Measurements from ENCODE around the gene TRRAP.
A peak's percentile ranks its signal among the peaks of the same experiment; 100 is the strongest.

Gene TRRAP

GRCh38 chr7:98956937-98957336 is 78.6 kb downstream of the TRRAP start:
- no peak for DNase-seq

DNA sequence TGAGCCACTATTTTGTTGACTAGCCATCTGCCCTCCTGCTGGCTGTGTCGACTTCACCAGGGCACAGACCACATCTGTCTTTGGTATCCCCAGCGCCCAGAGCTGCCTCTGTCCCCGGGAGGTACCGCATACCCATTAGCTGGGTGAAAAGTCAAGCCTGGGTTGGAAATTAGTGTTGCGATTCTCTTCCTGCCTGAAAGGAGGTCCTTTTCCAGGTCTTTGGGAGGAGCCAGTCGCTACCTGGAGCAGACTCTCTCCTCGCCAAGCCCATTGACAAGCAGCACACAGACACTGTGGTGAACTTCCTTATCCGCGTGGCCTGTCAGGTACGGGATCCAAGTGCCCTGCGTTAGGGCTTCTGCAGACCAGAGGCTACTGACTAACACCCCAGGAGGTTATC is 79.4 kb downstream of the TRRAP start:
- DNase-seq = no peak

DNA sequence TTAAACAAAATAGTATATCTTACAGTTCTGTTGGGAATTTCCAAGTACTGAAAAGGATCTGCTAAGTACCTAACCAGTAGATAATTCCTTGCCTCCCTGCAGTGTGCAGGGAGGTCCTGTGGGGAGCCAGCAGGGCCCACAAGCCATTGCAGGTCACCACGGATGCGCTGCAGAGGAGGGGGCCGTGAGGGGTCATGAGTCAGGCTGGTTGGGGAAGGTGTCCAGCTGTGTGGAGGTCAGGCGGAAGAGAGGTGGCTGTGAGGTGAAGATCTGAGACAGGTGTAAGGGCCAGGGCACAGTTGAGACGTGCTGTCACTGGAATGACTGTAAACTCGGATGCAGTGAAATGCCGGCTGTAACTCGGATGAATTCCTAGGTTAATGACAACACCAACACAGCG is 80.6 kb downstream of the TRRAP start:
- no peak for DNase-seq

DNA sequence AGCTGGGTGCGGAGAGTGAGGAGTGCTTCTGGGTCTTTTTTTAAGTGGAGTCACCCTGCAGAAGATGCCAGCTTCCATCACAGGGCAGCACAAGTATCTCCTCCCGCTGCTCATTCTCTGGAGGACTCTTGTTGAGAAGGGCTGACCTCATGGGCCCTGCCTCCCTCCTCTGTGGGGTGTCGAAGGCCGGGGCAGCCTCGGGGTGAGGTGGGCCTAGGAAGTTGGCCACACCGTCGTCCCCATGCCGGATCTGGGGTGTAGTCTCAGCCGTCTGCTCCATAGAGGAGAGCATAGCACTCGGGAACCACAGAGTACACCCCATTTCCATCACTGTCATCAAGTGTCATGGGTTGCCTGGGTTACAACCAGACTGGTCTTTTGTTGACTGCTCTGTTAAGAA is 85.0 kb downstream of the TRRAP start:
- DNase-seq = no peak

GRCh38 chr7:98964596-98964995 is 86.3 kb downstream of the TRRAP start:
- DNase-seq = no peak

- DNase-seq = no peak
Measured at GRCh38 chr7:98968621-98969020, 90.3 kb downstream of the TRRAP start.

DNA sequence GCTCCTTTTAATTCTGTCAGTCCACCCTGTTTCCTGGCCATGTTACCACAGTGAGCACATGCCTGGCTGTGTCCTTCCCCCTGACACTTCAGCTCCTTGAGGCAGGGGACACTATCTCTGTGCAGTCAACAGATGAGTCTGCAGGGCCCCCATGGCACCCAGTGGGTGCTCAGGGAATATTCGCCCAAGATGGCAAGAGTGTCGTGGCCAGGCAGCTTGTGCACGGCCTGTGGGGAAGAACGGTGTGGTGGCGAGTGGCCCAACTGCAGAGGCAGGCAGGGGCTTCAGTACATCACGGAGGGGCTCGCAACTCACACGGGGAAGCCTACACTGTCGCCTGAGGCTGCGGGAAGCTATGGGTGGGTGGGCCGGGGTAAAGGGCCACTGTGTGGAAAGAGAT is 91.1 kb downstream of the TRRAP start:
- DNase-seq = no peak

DNA sequence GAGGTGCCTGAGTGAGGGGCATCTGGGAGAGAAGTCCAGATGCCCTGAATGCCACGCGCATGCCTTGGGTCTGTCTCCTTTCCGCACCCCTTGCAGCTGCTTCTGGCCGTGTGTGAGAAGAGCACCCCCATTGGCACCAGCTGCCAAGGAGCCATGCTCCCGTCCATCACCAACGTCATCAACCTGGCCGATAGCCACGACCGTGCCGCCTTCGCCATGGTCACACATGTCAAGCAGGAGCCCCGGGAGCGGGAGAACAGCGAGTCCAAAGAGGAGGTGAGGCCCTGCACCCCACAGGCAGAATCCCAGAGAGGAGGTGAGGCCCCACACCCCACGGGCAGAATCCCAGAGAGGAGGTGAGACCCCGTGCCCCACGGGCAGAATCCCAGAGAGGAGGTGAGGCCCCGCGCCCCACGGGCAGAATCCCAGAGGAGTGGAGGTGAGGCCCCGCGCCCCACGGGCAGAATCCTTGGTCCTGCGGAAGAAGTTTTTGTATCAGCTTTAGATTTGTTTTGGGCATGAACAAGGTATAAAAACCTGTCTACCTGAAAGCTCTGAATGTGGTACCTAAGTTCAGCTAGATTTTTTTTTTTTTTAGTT is 91.8 kb downstream of the TRRAP start:
- DNase-seq = no peak

DNA sequence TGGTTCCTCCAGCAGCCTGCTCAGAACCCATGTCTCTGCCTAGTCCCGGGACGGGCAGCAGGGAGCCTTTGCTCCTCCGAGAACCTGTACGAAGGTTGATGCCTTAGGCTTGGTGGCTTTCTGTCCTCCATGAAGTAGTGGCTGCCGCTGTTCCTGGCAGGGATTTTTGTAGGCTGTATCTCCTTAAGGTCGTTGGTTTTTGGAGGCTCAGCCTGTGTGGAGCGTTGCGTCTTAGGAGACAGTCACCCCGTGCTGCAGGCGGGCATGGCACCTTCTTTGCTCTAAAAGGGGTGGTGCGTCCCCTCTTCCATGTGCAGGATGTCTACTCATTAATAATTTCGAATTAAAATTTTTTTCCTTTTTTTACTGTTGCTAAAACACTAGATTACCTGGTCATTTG is 92.5 kb downstream of the TRRAP start:
- DNase-seq = no peak

GRCh38 chr7:98974205-98974604 is 95.9 kb downstream of the TRRAP start:
- DNase-seq = no peak

DNA sequence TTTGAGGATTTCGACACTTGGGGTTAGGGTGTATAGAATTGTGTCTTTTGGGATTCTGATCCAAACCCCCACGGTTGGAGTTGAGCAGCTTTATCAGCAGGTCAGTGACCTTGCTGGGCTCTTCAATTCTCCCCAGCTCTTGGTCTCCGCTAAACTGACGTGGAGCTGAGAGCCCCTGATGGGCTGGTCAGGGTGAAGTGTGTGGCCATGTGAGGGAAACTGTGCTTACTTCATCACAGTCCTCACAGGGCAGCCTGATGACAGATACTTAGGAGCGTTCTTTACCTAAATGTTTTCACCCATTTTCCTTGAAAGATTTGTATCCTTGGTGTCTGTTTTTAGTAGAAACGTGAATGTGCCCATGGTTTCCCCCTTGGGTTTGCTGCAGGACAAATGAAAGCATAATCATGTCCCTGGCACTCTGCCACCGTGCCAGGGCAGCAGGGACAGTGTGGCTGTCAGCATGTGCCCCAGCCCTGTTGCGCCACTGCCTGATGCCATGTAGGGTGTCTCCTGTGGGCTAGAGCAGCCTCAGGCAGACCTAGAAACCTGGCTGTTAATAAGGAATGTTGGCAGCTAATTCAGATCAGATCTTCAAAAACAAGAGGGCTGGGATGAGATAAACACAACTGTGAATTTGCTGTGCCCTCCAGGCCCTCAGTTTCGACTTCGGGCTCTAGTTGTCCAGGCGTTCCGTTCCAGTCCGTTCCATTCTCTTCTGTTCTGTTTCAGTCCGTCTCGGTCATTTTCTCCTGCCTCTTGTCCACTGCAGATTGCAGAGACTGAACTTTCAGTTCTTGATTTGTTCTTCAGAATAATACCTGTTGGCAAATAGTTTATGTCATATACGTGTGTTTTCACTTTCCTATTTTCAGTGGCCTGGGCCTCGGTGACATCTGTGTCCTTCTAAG is 96.8 kb downstream of the TRRAP start:
- no peak for DNase-seq

DNA sequence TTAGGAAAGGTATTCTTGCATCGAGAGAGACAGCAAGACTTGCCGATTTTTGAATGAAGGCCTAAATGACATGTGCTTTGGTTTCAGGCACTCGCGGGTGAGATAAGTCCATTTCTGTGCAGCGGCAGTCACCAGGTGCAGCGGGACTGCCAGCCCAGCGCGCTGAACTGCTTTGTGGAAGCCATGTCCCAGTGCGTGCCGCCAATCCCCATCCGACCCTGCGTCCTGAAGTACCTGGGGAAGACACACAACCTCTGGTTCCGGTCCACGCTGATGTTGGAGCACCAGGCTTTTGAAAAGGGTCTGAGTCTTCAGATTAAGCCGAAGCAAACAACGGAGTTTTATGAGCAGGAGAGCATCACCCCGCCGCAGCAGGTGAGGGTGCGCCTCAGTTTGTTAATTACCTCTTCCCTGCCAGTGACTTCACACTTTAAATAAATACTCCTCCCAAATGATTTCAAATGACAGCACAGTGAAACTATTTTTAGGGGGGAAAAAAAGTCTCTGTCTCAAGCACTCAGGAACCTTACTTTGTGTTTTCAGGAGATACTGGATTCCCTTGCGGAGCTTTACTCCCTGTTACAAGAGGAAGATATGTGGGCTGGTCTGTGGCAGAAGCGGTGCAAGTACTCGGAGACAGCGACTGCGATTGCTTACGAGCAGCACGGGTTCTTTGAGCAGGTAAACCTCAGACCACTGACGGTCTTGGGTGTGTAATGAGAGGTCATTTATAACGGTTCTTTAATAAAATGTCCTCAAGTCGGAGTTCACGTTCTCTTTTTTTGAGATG is 98.3 kb downstream of the TRRAP start:
- DNase-seq = no peak

DNA sequence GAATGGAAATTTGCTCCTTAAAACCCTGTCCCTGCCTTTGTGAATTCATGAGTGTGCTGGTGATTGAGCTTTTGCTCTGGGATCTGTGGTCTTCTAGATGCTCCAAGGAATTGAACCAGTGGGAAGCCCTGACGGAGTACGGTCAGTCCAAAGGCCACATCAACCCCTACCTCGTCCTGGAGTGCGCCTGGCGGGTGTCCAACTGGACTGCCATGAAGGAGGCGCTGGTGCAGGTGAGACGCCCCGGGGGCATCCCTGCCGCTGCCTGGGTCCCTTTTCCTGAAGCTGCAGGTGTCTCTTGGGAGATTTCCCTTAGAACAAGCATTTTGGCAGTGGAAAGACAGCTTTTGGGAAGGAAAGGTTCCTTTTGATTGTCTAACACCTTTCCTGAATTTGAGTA is 100.3 kb downstream of the TRRAP start:
- no peak for DNase-seq

DNA sequence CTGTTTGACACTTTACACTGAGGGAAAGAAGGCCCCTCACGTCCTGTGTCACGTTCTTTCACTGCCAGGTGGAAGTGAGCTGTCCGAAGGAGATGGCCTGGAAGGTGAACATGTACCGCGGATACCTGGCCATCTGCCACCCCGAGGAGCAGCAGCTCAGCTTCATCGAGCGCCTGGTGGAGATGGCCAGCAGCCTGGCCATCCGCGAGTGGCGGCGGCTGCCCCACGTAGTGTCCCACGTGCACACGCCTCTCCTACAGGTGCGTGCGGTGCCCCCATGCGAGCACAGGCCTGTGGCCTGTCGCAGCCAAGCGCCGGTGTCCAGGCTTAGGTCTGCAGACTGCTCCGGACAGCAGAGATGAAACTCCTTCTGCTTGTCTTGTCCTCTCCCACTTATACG is 103.4 kb downstream of the TRRAP start:
- no peak for DNase-seq

DNA sequence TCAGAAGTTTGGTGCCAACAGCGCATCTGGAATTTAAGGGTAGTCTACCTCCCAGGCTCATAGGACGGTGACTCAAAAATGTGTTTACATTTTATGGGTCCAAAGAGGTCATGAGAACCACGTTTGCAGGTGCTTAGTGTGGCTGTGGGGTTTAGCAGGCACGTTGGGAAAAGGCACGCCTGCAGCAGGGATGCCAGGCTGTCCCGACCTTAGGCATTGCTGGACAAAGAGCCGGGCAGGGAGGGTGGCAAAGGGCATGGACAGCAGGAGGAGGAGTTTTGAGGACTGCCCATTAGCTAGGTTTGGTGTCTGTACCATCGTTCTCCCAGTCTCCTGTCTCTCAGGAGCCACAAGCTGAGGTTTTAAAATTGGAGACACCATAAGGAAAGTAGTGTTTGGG is 104.4 kb downstream of the TRRAP start:
- DNase-seq = no peak

GRCh38 chr7:98984126-98984525 is 105.8 kb downstream of the TRRAP start:
- DNase-seq = no peak

GRCh38 chr7:98985406-98985805 is 107.1 kb downstream of the TRRAP start:
- no peak for DNase-seq

DNA sequence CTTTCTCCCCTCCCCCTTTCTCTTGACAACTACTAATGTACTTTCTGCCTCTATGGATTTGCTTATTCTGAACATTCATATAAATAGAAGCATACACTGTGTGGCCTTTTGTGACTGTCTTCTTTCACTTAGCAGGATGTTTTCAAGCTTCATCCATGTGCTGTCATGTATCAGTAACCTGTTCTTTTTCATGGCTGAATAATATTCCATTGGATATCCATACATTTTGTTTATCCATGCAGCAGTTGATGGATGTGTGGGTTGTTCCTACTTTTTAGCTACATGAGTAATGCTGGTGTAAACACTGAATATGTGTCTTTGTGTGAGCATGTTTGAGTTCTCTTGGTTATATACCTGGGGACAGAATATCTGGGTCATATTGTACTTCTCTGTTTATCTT is 107.6 kb downstream of the TRRAP start:
- DNase-seq = no peak

- no peak for DNase-seq
Measured at GRCh38 chr7:98988641-98989040, 110.3 kb downstream of the TRRAP start.

DNA sequence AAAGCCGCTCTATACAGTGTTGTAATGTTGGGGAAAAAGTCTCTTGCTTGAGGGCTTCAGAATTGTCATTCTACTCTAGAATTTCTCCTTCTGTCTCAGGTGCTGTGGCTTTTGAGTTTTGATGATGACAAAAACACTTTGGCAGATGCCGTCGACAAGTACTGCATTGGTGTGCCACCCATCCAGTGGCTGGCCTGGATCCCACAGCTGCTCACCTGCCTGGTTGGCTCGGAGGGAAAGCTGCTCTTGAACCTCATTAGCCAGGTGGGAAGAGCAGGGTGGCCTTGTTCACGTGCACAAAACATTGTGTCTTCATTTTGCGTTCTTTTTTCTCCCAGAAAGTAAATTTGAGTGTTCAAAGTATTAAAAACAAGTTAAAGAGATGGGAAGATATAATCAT is 112.0 kb downstream of the TRRAP start:
- peak; percentile 33 for DNase-seq

GRCh38 chr7:98991141-98991540 is 112.8 kb downstream of the TRRAP start:
- DNase-seq = no peak

GRCh38 chr7:98992076-98992475 is 113.7 kb downstream of the TRRAP start:
- DNase-seq = no peak

GRCh38 chr7:98993024-98993897 is 114.9 kb downstream of the TRRAP start:
- no peak for DNase-seq
